GM19468 (cell line): ENCODE data around the gene FCN2.

Experiments
- ATAC-seq: cut with Tn5 transposase; IDR thresholded peaks from one replicate; pipeline ENCODE4 v1.9.1; 2021; ENCODE audit warnings: mild to moderate bottlenecking, moderate library complexity, moderate number of reproducible peaks; ENCODE audit not compliant: unreplicated experiment; ENCODE audit errors: extremely low read depth

Gene FCN2

DNA sequence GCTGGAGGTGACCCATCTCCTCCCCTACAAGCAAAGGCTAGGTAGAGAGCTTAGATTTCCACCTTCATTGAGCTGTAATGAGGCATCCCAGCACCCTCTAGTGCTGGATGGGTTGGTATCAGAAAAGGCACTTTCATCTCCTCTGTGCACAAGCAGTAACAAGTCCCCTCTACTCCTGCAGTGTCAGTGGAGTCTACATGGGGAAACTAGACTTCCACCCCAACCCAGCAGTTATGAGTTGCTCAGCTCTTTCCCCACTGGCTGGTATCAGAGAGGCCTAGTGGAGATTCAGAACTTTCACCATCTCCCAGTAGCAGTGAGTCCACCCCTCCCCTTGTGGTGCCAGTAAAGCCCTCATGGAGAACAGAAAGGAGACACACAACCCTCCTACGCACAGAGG is 19.2 kb downstream of the FCN2 start:
- no peak for ATAC-seq

DNA sequence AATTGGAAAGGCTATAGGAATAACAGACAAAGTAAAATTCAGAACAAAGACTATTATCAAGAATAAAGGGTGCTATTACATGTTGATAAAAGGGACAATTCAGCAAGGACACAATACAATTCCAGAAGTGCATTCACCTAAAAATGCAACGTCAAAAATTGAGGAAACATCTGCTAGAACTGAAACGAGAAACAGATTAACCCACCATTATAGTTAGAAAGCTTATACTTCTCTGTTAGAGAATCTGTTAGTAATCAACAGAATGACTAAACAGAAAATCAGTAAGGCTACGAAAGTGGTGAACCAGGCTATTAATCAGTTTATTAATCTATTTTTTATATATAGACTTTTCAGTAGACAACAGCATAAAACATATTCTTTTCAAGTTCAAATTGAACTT is 22.3 kb downstream of the FCN2 start:
- no peak for ATAC-seq

GRCh38 chr9:134908524-134909309 is 28.1 kb downstream of the FCN2 start:
- no peak for ATAC-seq

- no peak for ATAC-seq
These were observed 29.2 kb downstream of the FCN2 start for GRCh38 chr9:134909511-134910481.

DNA sequence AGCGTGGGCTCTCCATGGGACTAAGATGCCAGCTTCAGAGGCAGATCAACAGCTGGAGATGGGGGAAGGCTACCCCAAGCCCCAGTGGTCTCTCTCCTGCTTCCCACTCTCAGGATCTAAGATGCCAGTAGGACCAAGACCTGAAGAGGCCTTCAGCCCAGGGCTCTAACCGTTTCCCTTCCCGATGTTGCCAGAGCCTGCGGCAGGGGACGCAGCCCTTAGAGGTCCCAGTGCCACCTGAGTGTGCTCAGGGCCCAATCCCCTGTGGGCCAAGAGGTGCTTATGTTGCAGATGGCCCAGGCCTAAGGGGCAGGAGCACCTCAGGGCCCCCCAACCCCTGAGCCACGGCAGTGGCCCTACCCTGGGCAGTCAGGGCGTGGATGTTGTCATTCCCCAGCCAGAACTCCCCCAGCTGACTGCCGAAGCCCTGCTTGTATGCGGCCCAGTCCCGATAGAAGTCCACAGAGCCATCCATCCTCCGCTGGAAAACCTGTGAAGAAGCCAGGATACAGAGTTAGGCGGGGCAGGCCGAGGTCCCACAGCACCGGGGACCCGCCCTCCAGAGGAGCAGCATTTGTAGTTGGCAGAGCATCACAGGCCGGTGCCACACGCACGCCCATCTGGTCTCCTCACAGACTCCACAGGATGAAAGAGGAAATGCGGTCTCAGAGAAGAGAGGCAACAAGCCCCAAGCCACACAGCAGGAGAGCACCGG is 31.7 kb downstream of the FCN2 start:
- ATAC-seq: no peak

DNA sequence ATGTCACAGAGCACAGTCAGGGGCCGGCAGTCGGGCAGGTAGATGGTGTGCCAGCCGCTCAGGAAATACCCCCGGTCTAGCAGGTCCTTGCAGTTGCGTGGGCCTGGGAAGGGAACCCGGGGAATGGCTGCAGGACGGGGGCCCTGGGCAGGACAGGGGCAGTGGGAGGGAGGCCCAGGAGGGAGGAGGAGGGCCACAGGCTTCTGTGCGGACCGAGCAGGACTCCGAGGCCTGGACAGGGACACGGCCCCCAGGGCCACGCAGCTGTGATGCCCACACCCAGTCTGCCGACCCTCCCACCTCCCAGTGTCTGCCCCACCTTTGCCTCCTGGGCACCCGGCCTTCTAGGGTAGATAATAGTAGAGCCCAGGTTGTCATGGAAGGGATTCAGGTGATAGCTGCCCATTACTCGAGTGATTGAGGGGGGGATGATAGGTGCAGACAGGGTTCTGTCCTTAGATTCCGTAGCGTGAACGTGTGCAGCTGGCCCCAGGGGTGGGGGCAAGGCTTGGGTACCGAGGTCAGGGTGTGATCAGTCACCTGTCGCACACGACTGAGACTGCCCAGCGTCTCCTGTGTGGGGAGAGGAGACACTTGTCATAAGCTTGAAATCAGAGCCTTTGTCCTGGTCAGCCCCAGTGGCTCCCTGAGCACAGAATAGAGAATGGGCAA is 32.6 kb downstream of the FCN2 start:
- no peak for ATAC-seq

GRCh38 chr9:134913713-134914500 is 33.3 kb downstream of the FCN2 start:
- no peak for ATAC-seq

DNA sequence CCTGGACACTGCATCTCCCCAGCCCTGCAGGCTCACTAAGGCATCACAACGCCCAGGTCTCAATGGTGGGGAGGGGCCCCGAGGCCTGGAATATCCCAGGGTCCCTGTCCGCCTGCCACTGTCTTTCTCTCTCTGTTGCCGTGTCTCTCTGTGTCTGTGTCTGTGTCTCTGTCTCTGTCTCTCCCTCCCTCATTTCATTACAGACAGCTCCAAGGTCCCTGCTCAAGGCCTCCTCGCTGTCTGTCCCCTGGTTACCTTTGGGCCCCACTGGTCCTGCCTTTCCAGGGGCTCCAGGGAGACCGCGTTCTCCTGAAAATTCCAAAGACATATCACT is 33.9 kb downstream of the FCN2 start:
- no peak for ATAC-seq

DNA sequence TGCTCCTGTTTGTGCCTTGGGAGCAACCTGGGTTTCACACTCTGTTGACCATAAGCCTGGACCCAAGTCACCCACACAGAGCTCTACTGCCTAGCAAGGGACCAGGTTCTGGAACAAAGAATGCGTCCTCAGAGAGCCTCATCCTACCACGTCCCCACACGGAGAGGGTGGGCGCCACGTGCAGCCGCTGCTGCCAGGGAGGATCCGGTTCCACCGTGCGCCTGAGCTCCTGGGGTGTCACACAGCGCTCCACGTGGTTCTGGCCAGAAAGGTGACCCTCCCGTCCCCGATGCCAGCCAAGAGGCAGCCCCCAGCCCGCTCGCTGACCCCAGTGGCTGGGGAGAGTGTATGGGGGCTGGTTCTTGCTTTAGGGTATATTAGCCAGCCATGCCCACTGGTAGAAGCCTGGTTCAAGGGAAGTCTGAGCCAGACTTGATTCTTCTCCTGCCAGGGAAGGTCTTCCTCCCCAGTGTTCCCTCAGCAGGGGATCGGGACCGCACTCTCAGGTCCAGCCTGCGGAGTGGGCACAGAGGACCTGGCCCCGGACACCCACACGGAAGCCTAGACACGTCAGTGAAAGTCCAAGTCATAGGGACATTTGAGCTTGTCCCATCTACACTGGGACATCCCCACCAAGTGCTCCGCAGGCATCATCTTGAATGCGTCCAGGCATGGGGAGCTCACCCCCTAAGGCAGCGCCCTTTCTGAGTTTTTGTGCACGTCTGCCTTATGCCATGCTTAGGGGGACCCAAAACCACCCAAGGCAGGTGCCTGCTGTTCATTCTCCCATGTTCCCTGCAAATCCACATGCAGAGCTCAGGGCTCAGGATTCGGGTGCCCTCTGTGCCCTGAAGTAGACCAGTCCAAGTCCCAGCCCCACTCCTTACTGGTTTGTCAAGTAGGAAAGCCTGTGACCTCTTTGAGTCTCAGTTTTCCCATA is 34.7 kb downstream of the FCN2 start:
- ATAC-seq: no peak

GRCh38 chr9:134916161-134916665 is 35.6 kb downstream of the FCN2 start:
- ATAC-seq: no peak

DNA sequence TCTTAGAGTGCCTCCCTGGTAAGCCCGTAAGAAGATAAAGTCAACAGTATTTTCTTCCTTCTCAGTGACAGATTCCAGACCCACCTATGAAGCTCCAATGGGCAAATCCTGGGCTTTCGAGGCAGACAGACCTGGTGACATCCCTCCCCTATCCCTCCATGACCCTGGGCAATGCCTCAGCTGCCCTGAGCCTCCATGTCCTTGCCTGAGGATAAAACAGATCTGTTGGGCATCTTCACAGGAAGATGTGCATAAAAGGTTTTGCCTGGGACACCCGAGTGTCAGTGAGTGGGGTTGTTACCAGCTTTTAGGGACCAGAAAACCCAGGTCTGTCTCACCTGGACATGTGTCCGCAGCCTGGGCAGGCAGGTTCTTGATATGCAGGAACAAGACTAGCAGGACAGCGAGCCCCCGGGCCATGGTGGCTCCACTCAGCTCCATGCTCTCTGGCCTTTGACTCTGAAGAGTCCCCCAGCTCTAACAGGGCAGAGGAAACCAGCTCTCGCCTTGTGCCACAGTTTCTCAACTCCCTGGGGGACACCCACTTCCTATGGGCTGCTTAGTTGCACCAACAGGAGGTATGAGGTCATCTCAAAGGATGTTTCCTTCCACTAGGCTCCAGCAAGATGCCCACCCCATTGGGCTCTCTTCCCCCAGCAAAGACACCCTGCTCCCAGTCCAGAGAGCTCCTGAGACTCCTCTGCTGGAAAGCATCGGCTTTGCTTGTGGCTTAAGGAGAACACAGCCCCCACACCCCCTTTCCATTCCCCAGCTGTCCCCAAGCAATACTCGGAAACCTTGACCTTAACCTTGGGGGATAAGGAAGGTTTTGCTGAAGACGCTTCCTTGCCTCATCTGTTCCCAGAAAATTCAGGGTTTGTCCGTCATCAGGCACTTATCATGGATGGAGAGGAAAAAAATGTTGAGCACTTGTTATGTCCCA is 37.1 kb downstream of the FCN2 start, which contains the start of gene FCN1:
TSS of gene FCN1 (minus strand) at position 482 of the 943 bp plus-strand sequence. CDS start at position 441, 41 bp downstream.
- ATAC-seq: no peak

- ATAC-seq: no peak
These were observed 38.0 kb downstream of the FCN2 start for GRCh38 chr9:134918646-134919045.

GRCh38 chr9:134919303-134919702 is 38.7 kb downstream of the FCN2 start:
- ATAC-seq: no peak

DNA sequence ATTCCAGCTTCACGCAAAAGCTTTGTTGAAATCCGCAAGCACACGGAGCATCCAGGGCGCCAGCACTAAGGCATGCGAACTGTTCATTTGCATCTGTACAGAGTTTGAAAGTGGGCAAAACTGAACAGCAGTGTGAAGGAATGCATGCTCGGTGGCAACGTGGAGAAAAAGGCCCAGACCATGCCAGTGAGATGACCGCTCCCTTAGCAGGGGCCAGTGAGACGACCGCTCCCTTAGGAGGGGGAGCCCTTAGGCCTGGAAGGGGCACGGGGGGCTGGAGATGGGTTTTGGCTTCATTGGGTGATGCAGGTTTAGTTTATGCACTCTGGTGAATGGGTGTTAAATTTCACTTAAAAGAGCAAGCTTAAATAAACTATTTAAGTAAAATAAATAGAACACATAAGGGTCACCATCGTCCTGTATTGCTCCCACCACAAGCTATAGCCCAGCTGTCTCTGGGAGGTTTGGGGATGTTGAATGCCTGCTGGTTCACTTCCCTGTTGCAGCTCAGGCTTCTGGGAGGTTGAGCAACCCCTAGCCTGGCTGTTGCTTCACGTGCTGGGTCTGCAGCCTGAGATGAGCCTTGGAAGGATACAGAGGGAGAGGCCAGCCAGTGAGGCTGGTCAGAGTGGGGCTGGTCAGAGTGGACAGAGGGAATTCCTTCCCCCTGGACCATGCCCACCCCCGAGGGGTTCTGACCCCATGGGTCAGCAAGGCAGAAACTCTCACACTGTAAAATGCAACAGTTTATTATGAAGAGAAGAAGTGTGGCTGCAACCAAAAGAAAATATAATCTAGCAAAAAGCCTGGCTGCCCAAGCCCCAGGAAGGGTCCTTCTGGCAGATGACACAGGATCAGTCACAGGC is 41.7 kb downstream of the FCN2 start:
- ATAC-seq: no peak

GRCh38 chr9:134922932-134923240 is 42.3 kb downstream of the FCN2 start:
- no peak for ATAC-seq

GRCh38 chr9:134923466-134923865 is 42.9 kb downstream of the FCN2 start:
- no peak for ATAC-seq
